Cardiac fibroblast (primary cell): Measurements from ENCODE around the gene OR10H4.
"Not testable (repeated sequence)": the region's sequence is repeated elsewhere in the genome, so short reads cannot be mapped to it uniquely, and the experiment has no call there.

Source experiments
- DNase-seq, 2 donors: peaks; one replicate each; pipeline versions ENCODE4 v3.0.0 to v3.0.0-alpha.2; 2010; ENCODE audit warnings: low read depth in 2 of 2
- H3K4me3 ChIP-seq, 2 donors: replicated peaks in 1 of 2; 1 replicate in 1 of 2; 2 replicates in 1 of 2; pipeline ENCODE4 v1.5.1; 2011; ENCODE audit warnings: low read depth in 2 of 2, low read length in 2 of 2, mild to moderate bottlenecking in 2 of 2, moderate library complexity in 1 of 2
- CTCF ChIP-seq: IDR thresholded peaks from one replicate; pipeline ENCODE4 v1.5.1; 2011; ENCODE audit warnings: low read depth, mild to moderate bottlenecking, low read length, inconsistent platforms

The OR10H4 gene

GRCh38 chr19:15974856-15975255, 26.0 kb downstream of the OR10H4 start:
- no peak overlapping the region for H3K4me3 ChIP-seq
- DNase-seq: no peak
- TF ChIP-seq CTCF: no peak

GRCh38 chr19:15976836-15977689, 28.3 kb downstream of the OR10H4 start:
- H3K4me3 ChIP-seq: no peak overlapping the region
- no peak for DNase-seq
- TF ChIP-seq CTCF: no peak

GRCh38 chr19:15977690-15978089, 28.9 kb downstream of the OR10H4 start:
- no peak for TF ChIP-seq CTCF
- no peak for DNase-seq
- H3K4me3 ChIP-seq: no peak overlapping the region

- no peak overlapping the region for H3K4me3 ChIP-seq
- no peak for TF ChIP-seq CTCF
- DNase-seq: no peak
These were observed 30.5 kb downstream of the OR10H4 start for GRCh38 chr19:15979293-15979692.

- H3K4me3 ChIP-seq: not testable (repeated sequence)
These were observed 37.0 kb downstream of the OR10H4 start for GRCh38 chr19:15985831-15986230.

GRCh38 chr19:15986701-15987100, 37.9 kb downstream of the OR10H4 start:
- no peak overlapping the region for H3K4me3 ChIP-seq
- no peak for TF ChIP-seq CTCF
- DNase-seq: no peak

More at GRCh38 chr19:15985831-15986230, 37.0 kb downstream of the OR10H4 start:
- DNase-seq: not testable (repeated sequence)

GRCh38 chr19:15989889-15990288, 41.1 kb downstream of the OR10H4 start:
- DNase-seq: no peak
- no peak for TF ChIP-seq CTCF
- H3K4me3 ChIP-seq: no peak overlapping the region
